T-helper 1 cell treated with Interleukin-12 subunit alpha and Interleukin-12 subunit beta and Interleukin-4 antibody, amounts not matched to agents 30 μg/mL and 1 μg/mL, for 36 hours (primary cell): ENCODE results near the gene DOCK1.

Experiments used
- H3K27ac Mint-ChIP-seq: one replicate; pipeline ENCODE4 v1.8.0; 2021; ENCODE audit warnings: mild to moderate bottlenecking, mixed read lengths
- H3K27me3 Mint-ChIP-seq: one replicate; pipeline ENCODE4 v1.8.0; 2021; ENCODE audit warnings: low read depth, mixed read lengths
- H3K36me3 Mint-ChIP-seq: one replicate; pipeline ENCODE4 v1.8.0; 2021; ENCODE audit warnings: low read depth, mixed read lengths
- H3K4me1 Mint-ChIP-seq: one replicate; pipeline ENCODE4 v1.8.0; 2021; ENCODE audit warnings: low read depth, mixed read lengths
- H3K4me3 Mint-ChIP-seq: one replicate; pipeline ENCODE4 v1.8.0; 2021; ENCODE audit warnings: mild to moderate bottlenecking, moderate library complexity, mixed read lengths
- H3K9me3 Mint-ChIP-seq: one replicate; pipeline ENCODE4 v1.8.0; 2021; ENCODE audit warnings: mixed read lengths

Gene DOCK1

DNA sequence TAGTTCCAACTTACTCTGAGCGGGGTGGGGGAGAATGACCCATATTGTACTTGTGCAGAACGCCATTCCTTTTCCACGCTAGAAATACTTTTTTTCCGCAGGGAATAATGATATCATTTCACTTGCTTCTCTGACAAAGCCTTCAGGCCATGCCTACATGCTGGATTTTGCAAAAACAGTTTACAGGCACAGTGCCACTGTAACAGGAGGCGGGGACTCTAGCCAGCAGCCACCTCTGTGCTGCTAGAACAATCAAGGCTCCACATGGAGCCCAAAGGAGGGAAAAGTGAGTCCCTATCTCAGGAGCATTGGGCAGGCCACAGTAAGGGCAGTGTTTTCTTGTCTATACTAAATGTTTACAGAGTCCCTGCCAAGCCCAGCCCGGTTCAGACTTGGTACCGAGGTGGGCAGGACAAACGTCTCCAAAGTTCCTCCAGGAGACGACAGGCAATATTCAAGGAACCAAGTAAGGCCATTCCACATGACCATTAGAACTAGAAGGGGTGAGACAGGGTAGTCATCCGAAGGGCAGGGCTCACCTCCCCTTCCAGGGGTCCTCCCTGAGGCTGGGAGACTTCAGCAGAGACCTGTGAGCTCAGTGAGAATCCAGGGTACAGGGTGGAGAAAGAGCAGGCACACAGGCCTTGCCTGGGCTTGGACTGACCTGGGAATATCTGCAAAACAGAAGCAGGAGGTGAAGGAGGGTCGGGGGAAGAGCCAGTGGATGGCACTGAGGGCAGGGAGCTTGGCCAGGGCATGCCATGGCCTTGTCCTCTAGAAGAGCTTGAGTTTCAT is 553.0 kb downstream of the DOCK1 start:
- H3K27me3 Mint-ChIP-seq: no peaks in the 10 kb centered on the region
- H3K36me3 Mint-ChIP-seq: no peaks in the 10 kb centered on the region
- H3K9me3 Mint-ChIP-seq: peaks cover 6% of the 10 kb centered on the region
- no peak overlapping the region for H3K27ac Mint-ChIP-seq
- no peak overlapping the region for H3K4me3 Mint-ChIP-seq
- no peaks in the 10 kb centered on the region for H3K4me1 Mint-ChIP-seq

DNA sequence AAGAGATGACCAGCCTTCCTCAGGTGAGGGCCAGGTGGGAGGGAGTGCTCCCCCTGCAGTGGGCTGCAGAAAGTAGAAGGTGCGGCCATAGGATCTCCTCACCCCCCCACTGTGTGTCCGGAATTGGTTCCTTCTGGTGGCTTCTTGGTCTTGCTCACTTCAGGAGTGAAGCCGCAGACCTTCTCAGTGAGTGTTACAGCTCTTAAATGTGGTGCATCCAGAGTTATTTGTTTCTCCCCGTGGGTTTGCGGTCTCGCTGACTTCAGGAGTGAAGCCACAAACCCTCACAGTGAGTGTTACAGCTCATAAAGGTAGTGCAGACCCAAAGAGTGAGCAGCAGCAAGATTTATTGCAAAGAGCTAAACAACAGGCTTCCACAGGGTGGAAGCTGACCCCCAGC is 553.6 kb downstream of the DOCK1 start:
- no peaks in the 10 kb centered on the region for H3K36me3 Mint-ChIP-seq
- H3K9me3 Mint-ChIP-seq: peaks cover 6% of the 10 kb centered on the region
- no peak overlapping the region for H3K27ac Mint-ChIP-seq
- no peaks in the 10 kb centered on the region for H3K4me1 Mint-ChIP-seq
- no peak overlapping the region for H3K4me3 Mint-ChIP-seq
- H3K27me3 Mint-ChIP-seq: no peaks in the 10 kb centered on the region

DNA sequence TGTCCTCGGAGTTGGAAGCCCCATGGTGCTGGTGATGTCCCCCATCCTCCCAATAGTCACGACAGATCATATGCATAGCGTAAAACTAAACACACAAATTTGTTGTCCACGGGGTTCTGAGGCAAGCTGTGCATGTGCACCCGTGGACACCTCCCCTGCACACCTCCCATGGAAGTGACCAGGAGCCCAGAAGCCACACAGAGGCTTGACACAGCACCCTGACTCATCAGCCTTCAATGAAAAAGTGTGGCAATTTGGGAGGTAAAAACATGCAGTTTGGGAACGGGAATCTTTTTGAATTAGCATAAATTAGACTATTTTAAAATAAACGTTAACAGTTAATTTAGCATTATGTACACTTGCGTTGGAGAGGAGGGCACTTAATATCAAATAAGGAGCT is 554.7 kb downstream of the DOCK1 start:
- Mint-ChIP-seq H3K4me1 (no peaks in the 10 kb centered on the region), H3K27ac (no peak overlapping the region), H3K27me3 (no peaks in the 10 kb centered on the region), H3K36me3 (no peaks in the 10 kb centered on the region), H3K9me3 (peaks cover 6% of the 10 kb centered on the region), H3K4me3 (no peak overlapping the region)

DNA sequence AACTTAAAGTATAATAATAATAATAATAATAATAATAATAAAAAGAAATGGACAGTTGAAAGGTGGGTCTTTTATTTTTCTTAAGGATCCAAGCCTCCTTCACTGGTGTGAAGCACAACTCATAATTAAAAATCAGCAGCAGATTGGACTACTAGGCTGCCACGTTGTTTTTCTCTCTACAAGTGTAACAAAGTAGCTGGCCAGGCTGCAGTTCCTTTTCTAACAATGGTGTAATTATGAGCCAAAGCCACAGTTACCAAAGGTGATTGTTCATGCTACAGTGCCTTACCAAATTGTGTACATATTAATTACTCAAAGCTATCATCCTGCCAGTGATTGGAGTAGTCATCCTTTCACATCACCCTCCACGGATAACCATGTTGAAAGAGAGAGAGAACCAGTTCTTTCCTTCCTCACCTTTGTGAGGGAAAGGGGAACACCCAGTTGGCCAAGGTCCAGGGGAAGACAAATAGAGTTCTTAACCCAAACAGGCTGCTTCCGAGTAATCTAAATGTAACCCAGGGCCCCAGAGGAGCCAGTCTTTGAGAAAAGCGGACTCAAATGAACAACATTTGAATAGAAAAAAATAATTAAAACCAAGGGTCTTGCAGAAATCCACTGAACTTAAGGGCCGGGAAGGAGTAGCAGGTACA is 557.5 kb downstream of the DOCK1 start:
- Mint-ChIP-seq H3K9me3 (peaks cover 6% of the 10 kb centered on the region), H3K36me3 (no peaks in the 10 kb centered on the region), H3K4me1 (no peaks in the 10 kb centered on the region)

DNA sequence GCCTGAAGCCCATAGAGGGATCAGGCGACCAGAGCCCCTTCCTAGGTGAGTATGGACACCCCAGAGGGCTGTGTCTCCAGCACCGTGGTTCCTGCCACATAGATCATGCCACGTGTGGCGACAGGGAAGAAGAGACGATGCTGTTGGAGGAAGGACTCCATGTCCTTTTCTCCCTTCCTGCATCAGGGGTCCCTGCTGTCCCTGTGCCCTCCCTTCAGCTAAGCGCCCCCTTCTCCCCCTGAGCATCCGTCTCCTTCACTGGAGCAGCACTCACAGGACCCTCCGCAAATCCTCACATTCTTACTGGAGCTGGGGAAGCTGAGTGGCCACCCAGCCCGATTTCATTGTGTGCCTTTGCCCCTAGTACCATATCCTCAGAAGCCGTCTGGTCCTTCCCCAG is 558.3 kb downstream of the DOCK1 start:
- Mint-ChIP-seq H3K27me3 (no peaks in the 10 kb centered on the region), H3K27ac (no peak overlapping the region), H3K4me3 (no peak overlapping the region), H3K4me1 (no peaks in the 10 kb centered on the region), H3K36me3 (no peaks in the 10 kb centered on the region), H3K9me3 (no peaks in the 10 kb centered on the region)

More for the DNA sequence above, 557.5 kb downstream of the DOCK1 start:
- no peak overlapping the region for H3K27ac Mint-ChIP-seq
- H3K4me3 Mint-ChIP-seq: no peak overlapping the region
- no peaks in the 10 kb centered on the region for H3K27me3 Mint-ChIP-seq

DNA sequence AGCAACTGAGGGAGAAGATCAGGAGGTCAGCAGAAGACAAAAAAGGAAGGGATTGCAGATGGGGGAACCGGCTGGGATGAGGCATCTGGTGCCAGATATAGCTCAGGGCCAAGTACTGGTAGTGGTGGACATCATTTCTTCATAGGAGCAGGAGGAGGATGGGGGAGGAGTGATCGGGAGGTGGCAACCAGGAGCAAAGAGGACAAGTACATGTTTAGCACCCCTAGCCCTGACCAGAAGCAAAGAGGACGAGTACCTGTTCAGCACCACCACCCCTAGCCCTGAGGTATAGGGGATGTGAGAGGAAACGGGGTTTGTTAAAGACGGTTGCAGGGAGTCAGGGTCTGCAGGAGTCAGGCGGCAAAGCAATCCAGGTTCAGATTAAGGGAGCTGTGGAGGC is 559.3 kb downstream of the DOCK1 start:
- H3K27ac Mint-ChIP-seq: no peak overlapping the region
- H3K4me3 Mint-ChIP-seq: no peak overlapping the region
- no peaks in the 10 kb centered on the region for H3K4me1 Mint-ChIP-seq
- no peaks in the 10 kb centered on the region for H3K9me3 Mint-ChIP-seq
- no peaks in the 10 kb centered on the region for H3K27me3 Mint-ChIP-seq
- H3K36me3 Mint-ChIP-seq: no peaks in the 10 kb centered on the region

DNA sequence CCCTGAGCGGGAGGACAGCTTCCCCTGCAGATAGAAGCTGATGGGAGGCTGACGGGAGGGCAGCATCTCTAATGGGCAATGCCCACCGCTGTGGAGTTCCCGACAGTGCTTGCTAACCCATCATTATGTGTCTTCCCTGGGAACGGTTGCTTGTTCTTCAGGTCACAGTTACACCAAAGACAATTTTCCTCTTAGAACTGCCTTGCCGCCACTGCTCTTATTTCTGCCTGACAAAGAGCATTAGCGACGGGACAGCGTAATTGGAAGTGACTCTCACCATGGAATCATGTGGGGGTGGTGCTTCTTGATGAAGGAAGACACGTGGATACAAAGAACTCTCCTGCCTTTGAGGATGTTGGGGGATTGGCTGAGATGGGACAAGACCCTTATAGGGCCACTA is 562.6 kb downstream of the DOCK1 start:
- Mint-ChIP-seq H3K27me3 (no peaks in the 10 kb centered on the region), H3K4me3 (no peak overlapping the region), H3K4me1 (no peaks in the 10 kb centered on the region), H3K9me3 (no peaks in the 10 kb centered on the region), H3K36me3 (no peaks in the 10 kb centered on the region), H3K27ac (no peak overlapping the region)

DNA sequence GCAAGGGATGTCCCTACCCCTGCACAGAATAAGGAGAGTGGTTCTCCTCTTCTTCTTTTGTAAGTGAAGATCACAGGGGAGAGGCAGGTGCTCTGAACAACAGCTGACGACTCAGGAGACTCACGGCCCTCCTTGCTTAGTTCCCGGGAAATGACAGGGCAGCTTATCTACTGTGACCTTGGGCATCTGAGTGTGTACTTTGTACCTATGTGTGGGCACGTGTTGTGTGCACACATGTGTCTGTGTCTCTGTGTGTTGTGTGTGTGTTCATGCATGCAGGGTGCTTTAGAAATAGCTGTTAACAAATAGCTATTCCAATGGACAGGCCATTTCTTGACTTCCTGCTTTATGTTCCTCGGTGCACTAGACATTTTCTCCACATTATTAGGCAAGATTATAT is 563.4 kb downstream of the DOCK1 start:
- Mint-ChIP-seq H3K4me1 (no peaks in the 10 kb centered on the region), H3K27me3 (no peaks in the 10 kb centered on the region), H3K27ac (no peak overlapping the region), H3K4me3 (no peak overlapping the region), H3K9me3 (no peaks in the 10 kb centered on the region), H3K36me3 (no peaks in the 10 kb centered on the region)

DNA sequence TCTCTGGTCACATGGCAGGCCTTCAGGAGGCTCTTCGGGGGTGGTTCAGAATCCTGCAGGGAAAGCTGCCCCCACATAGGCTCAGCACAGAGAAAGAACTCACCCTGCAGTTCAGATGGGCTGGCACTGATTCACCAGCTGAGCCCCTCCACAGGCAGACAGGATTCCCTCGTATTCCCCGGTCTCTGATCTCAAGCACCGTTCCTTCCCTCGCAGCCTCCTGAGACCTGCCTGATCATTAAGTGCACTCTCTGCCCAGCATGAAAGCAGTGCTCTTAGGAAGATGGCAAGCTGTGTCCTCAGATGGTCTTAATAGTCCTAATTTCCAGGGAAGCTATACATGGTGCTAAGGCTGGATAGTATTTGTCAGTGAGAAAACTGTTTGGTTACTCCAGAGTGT is 565.7 kb downstream of the DOCK1 start:
- H3K36me3 Mint-ChIP-seq: no peaks in the 10 kb centered on the region
- no peaks in the 10 kb centered on the region for H3K27me3 Mint-ChIP-seq
- no peaks in the 10 kb centered on the region for H3K9me3 Mint-ChIP-seq
- H3K4me3 Mint-ChIP-seq: no peak overlapping the region
- H3K4me1 Mint-ChIP-seq: no peaks in the 10 kb centered on the region
- H3K27ac Mint-ChIP-seq: no peak overlapping the region

DNA sequence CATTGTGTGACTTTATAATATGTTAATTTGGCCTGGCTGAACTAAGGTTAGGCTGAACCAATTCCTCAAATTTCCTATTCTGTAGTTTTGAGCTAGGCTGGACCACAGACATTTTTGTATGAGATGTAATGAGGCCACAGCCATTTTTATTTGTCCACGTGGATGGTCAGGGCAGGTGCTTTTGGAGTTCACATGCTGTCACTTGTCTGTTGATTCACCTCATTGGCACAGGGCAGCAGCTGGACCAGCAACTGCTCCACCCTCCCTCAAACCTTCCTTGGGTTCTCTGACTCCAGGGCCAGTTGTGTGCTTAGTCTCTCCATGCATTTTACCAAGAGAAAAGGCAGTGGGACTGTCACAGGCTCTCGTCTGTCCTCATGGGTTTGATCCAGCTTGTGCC is 567.7 kb downstream of the DOCK1 start:
- Mint-ChIP-seq H3K27me3 (no peaks in the 10 kb centered on the region), H3K36me3 (no peaks in the 10 kb centered on the region), H3K4me1 (no peaks in the 10 kb centered on the region), H3K9me3 (no peaks in the 10 kb centered on the region), H3K4me3 (no peak overlapping the region), H3K27ac (no peak overlapping the region)

DNA sequence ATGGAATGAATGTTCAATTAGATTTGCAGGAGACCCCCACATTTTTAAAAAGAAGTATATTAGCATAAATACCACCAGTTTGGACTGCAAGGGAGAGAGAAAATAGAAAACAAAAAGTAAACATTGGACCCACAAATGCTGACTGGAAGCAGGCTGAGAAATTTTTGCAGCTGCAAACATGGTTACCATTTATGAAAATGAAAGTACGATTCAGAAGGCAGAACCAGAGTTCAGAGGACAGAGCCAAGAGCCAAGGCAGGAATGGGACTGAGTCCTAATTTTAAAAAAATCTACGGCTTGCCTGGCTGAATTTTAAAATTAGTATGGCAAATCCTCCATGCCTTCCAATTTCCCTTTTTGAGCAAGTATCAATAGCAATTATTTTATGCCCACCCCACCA is 569.3 kb downstream of the DOCK1 start:
- H3K4me1 Mint-ChIP-seq: no peaks in the 10 kb centered on the region
- no peak overlapping the region for H3K27ac Mint-ChIP-seq
- no peaks in the 10 kb centered on the region for H3K36me3 Mint-ChIP-seq
- H3K27me3 Mint-ChIP-seq: no peaks in the 10 kb centered on the region
- no peak overlapping the region for H3K4me3 Mint-ChIP-seq
- no peaks in the 10 kb centered on the region for H3K9me3 Mint-ChIP-seq

DNA sequence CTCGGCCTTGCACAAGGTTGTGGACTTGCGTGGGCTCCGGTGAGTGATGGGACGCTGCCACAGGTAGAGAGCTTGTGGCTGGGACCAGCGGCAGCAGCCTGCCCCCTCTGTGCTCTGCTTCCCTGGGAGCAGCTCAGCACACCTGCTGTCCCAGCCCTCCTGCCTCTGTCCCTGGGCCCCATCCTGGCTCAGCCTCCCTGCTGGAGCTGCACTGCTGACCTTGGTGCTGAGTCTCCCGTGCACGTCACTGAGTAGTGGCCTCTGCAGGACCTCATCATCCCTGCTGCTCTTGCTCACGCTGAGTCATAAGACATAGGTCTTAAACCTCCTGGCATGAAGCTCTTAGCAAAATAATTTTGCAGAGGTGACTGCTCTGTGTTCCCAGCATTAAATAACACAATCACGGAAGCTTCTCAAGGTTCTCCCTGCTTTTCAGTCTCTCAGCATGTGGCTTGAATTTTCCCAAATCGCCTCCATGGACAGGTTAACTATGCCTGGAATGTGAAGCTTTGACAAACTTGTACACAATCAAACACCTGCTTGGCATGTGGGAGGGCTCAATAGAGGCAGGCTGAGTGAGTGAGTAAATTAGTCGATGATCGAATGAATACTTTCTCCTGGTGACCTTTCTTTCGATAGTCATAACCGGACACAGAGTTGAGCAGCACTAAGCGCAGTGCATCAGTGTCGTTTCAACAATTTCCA is 580.1 kb downstream of the DOCK1 start:
- Mint-ChIP-seq H3K27me3 (no peaks in the 10 kb centered on the region), H3K4me3 (no peak overlapping the region), H3K4me1 (no peaks in the 10 kb centered on the region), H3K36me3 (no peaks in the 10 kb centered on the region), H3K27ac (no peak overlapping the region), H3K9me3 (no peaks in the 10 kb centered on the region)

DNA sequence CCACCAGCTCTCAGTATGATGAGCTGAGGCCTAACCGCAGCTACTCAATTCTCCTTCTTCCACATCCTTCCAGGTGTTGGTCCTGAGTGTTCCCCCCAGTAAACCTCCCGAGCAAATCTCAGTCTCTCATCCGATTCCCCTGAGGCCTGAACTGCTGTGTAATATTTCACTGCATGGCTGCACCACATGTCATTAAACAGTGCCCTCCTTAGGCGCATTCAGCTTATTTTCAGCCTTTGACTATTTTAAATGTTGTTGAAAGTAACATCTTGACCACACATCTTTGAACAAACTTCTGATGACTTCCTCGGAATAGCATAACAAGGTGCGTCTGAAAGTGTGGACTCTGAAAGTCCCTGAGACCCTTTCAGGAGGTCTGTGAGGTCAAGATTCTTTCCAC is 581.1 kb downstream of the DOCK1 start:
- Mint-ChIP-seq H3K4me3 (no peak overlapping the region), H3K4me1 (no peaks in the 10 kb centered on the region), H3K27ac (no peak overlapping the region), H3K36me3 (no peaks in the 10 kb centered on the region), H3K27me3 (no peaks in the 10 kb centered on the region), H3K9me3 (no peaks in the 10 kb centered on the region)

DNA sequence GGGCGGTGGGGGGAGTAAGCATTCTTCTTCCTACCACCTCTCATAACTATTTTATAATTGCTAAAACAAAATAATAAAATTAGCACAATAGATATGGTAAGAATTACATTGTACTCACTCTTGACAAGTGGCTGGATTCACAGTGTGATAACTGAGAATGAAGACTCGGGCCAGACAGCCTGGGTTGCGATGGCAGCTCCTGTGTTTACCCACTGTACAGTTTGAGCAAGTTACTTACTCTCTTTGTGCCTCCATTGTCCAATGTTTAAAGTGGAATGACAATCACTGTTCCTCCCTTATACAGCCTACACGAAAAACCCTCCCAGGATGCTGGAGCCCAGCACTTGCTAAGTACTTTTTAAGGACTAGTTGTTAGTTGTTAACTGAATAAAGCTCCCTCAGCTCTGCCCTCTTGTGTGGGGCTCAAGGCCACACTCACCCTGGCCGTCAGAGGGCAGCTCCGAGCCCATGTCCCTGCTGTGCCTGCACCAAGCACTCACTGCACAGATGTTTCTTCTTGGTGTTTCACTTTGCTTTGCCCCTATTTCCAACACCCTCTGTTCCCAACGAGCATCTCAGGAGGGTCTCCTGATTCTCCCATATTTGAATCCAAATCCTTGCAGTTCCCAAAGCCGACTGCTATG is 587.5 kb downstream of the DOCK1 start:
- Mint-ChIP-seq H3K9me3 (no peaks in the 10 kb centered on the region), H3K36me3 (no peaks in the 10 kb centered on the region), H3K4me1 (no peaks in the 10 kb centered on the region), H3K4me3 (no peak overlapping the region), H3K27me3 (no peaks in the 10 kb centered on the region), H3K27ac (no peak overlapping the region)

DNA sequence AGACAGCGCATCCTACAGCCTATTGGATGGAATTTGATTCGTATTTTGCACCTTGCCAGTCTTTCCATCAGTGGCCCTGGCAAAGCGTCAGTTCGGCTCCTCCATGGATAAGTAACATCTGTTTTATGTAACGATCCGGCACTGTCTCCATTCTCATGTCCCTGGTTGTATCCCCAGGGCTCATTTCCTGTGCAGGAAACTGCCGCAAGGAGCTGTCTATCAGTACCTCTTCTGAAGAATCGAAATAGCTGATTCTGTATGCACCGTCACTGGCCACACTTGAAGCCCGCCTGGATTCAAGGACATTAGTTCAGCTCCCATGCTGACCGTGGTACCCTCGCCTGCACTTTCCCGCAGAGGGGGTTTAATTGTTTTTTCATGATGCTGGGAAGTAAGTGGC is 590.8 kb downstream of the DOCK1 start:
- H3K4me1 Mint-ChIP-seq: no peaks in the 10 kb centered on the region
- no peaks in the 10 kb centered on the region for H3K9me3 Mint-ChIP-seq
- no peaks in the 10 kb centered on the region for H3K36me3 Mint-ChIP-seq
- no peaks in the 10 kb centered on the region for H3K27me3 Mint-ChIP-seq
- H3K4me3 Mint-ChIP-seq: no peak overlapping the region
- H3K27ac Mint-ChIP-seq: no peak overlapping the region
